ENCODE measurements around the gene UBXN7. TPM values are rescaled to one million over a fixed set of nuclear protein-coding genes. Genes with fewer than 3 reads are reported as not detected.

UBXN7 gene
- total and polyA plus RNA-seq, 4 donors: 5.2 to 45.8 (median 25.3) TPM

DNA sequence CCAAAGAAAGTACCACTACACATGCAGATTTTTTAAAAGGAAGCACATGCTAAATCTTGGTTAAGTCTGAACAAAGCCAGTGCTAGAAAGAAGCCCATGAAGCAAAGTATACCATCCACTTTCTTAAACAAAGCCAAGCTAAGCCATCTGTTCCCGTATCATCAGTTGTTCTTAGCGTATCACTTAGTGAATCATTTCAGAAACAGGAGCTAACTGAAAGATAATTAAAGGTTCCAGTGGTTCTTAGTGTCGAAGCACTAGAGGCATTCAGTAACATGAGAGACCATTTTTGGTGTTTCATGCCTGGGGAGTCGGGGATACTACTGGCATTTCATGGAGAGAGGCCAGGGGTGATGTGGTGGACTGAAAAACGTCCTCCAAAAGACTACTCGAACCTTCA is 12.8 kb downstream of the UBXN7 start:
- H3K9ac ChIP-seq (ENCODE audit: insufficient read depth in 1 of 2, low read length in 2 of 2): no peak overlapping the region
- H3K27ac ChIP-seq (ENCODE audit: low read depth in 1 of 2, low read length in 1 of 2): peak overlapping the region in 1 of 2 donors; percentile 5
- WGBS, 2 donors: 91 to 98% methylated on average over 6 of the region's 6 CpGs
- ATAC-seq (ENCODE audit: insufficient read depth, low FRiP score) (no peak), DNase-seq (no peak)
- TF ChIP-seq, protein P1, sequence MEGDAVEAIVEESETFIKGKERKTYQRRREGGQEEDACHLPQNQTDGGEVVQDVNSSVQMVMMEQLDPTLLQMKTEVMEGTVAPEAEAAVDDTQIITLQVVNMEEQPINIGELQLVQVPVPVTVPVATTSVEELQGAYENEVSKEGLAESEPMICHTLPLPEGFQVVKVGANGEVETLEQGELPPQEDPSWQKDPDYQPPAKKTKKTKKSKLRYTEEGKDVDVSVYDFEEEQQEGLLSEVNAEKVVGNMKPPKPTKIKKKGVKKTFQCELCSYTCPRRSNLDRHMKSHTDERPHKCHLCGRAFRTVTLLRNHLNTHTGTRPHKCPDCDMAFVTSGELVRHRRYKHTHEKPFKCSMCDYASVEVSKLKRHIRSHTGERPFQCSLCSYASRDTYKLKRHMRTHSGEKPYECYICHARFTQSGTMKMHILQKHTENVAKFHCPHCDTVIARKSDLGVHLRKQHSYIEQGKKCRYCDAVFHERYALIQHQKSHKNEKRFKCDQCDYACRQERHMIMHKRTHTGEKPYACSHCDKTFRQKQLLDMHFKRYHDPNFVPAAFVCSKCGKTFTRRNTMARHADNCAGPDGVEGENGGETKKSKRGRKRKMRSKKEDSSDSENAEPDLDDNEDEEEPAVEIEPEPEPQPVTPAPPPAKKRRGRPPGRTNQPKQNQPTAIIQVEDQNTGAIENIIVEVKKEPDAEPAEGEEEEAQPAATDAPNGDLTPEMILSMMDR (IDR thresholded peaks at IDR 0.05; ENCODE audit: control extremely low read depth, extremely low read depth): no peak
- no peaks in the 10 kb centered on the region for H3K27me3 ChIP-seq (ENCODE audit: control insufficient read depth in 3 of 3, insufficient read depth in 3 of 3, low read length in 2 of 3)
- H3K9me3 ChIP-seq (ENCODE audit: control insufficient read depth in 4 of 4, insufficient read depth in 3 of 4, low read length in 3 of 4): peaks cover 0 to 2% (median 0%) of the 10 kb centered on the region in 4 donors
- H3K4me1 ChIP-seq (ENCODE audit: control insufficient read depth in 5 of 5, insufficient read depth in 5 of 5, low read length in 5 of 5): peaks cover 0 to 33% (median 10%) of the 10 kb centered on the region in 5 donors
- no peak overlapping the region for H3K4me3 ChIP-seq
- no peaks in the 10 kb centered on the region for H3K36me3 ChIP-seq (ENCODE audit: control insufficient read depth in 4 of 4, insufficient read depth in 4 of 4, low read length in 4 of 4)

DNA sequence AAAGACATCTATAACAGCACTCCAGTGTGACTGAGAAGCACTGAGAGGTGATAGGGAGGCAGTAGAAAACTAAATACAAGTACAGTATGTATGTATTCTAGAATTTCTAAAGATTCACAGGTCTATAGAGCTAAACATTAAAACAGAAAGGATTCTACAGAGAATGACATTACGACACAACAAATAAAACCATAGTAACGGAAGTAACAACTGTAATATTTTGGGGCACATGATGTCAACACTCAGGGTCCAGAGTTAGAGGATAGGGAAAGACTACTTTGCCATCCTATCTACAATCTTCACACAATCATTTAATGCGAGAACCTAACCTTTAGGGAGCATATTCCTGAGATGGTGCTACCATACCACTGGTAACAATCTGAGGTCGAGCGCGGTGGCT is 13.6 kb downstream of the UBXN7 start:
- no peak overlapping the region for H3K4me3 ChIP-seq
- no peak overlapping the region for H3K9ac ChIP-seq (ENCODE audit: insufficient read depth in 1 of 2, low read length in 2 of 2)
- peaks cover 0 to 35% (median 9%) of the 10 kb centered on the region in 5 donors for H3K4me1 ChIP-seq (ENCODE audit: control insufficient read depth in 5 of 5, insufficient read depth in 5 of 5, low read length in 5 of 5)
- H3K9me3 ChIP-seq (ENCODE audit: control insufficient read depth in 4 of 4, insufficient read depth in 3 of 4, low read length in 3 of 4): peaks cover 0 to 2% (median 0%) of the 10 kb centered on the region in 4 donors
- 76 to 89% methylated on average over 6 of the region's 6 CpGs for WGBS, 2 donors
- no peak for ATAC-seq (ENCODE audit: insufficient read depth, low FRiP score)
- no peak overlapping the region for H3K27ac ChIP-seq (ENCODE audit: low read depth in 1 of 2, low read length in 1 of 2)
- TF ChIP-seq, protein P1 (IDR thresholded peaks at IDR 0.05; ENCODE audit: control extremely low read depth, extremely low read depth): no peak
- no peak for DNase-seq
- no peaks in the 10 kb centered on the region for H3K27me3 ChIP-seq (ENCODE audit: control insufficient read depth in 3 of 3, insufficient read depth in 3 of 3, low read length in 2 of 3)
- H3K36me3 ChIP-seq (ENCODE audit: control insufficient read depth in 4 of 4, insufficient read depth in 4 of 4, low read length in 4 of 4): no peaks in the 10 kb centered on the region

DNA sequence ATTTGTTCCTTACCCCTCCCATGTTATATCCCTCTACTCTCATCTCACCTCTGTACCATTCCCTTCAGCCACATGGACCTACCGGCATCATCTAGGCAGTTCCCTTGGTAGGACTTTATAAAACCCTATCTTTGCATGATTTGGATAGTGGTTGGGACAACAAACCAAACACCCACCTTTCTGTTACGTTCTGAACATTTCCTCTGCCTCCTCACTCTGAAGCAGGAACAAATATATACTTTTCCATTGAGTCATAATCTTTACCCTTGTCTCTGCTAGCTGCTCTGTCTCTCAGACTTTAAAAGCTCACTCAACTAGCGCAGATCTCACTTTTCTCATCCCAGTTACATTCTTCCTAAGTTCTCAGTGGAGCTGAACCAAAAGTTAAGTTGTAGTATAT is 17.8 kb downstream of the UBXN7 start:
- ATAC-seq (ENCODE audit: insufficient read depth, low FRiP score) (no peak), DNase-seq (no peak)
- TF ChIP-seq, protein P1 (IDR thresholded peaks at IDR 0.05; ENCODE audit: control extremely low read depth, extremely low read depth): no peak
- Histone ChIP-seq H3K27me3 (ENCODE audit: control insufficient read depth in 3 of 3, insufficient read depth in 3 of 3, low read length in 2 of 3) (no peaks in the 10 kb centered on the region), H3K27ac (ENCODE audit: low read depth in 1 of 2, low read length in 1 of 2) (no peak overlapping the region), H3K9ac (ENCODE audit: insufficient read depth in 1 of 2, low read length in 2 of 2) (no peak overlapping the region), H3K4me1 (ENCODE audit: control insufficient read depth in 5 of 5, insufficient read depth in 5 of 5, low read length in 5 of 5) (peaks cover 0 to 18% (median 0%) of the 10 kb centered on the region in 5 donors), H3K4me3 (no peak overlapping the region), H3K36me3 (ENCODE audit: control insufficient read depth in 4 of 4, insufficient read depth in 4 of 4, low read length in 4 of 4) (no peaks in the 10 kb centered on the region), H3K9me3 (ENCODE audit: control insufficient read depth in 4 of 4, insufficient read depth in 3 of 4, low read length in 3 of 4) (peaks cover 0 to 2% (median 0%) of the 10 kb centered on the region in 4 donors)
- 83 to 88% methylated on average over 3 of the region's 3 CpGs for WGBS, 2 donors

DNA sequence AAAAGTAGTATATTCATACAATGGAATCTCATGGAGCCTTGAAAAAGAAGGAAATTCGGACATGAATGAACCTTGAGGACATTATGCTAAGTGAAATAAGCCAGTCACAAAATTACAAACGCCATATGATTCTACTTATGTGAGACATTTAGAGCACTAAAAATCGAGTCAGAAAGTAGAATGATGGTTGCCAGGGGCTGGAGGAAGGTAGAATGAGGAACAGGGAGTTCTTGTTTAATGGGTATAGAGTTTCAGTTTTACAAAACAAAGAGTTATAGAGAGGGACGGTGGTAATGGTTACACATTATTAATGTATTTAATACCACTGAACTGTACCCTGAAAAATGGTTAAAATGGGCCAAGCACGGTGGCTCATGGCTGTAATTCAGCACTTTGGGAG is 19.5 kb downstream of the UBXN7 start:
- Histone ChIP-seq H3K9ac (ENCODE audit: insufficient read depth in 1 of 2, low read length in 2 of 2) (no peak overlapping the region), H3K4me1 (ENCODE audit: control insufficient read depth in 5 of 5, insufficient read depth in 5 of 5, low read length in 5 of 5) (peaks cover 0 to 9% (median 0%) of the 10 kb centered on the region in 5 donors), H3K4me3 (no peak overlapping the region), H3K36me3 (ENCODE audit: control insufficient read depth in 4 of 4, insufficient read depth in 4 of 4, low read length in 4 of 4) (no peaks in the 10 kb centered on the region), H3K9me3 (ENCODE audit: control insufficient read depth in 4 of 4, insufficient read depth in 3 of 4, low read length in 3 of 4) (peaks cover 0 to 5% (median under 1%) of the 10 kb centered on the region in 4 donors), H3K27me3 (ENCODE audit: control insufficient read depth in 3 of 3, insufficient read depth in 3 of 3, low read length in 2 of 3) (no peaks in the 10 kb centered on the region), H3K27ac (ENCODE audit: low read depth in 1 of 2, low read length in 1 of 2) (no peak overlapping the region)
- no peak for ATAC-seq (ENCODE audit: insufficient read depth, low FRiP score)
- WGBS, 2 donors: 89 to 90% methylated on average over 5 of the region's 5 CpGs
- no peak for DNase-seq
- TF ChIP-seq, protein P1 (IDR thresholded peaks at IDR 0.05; ENCODE audit: control extremely low read depth, extremely low read depth): no peak
